H1 (cell line): ENCODE results near the gene ARHGEF25. TPM values are rescaled to one million over a fixed set of nuclear protein-coding genes. Genes with fewer than 3 reads are reported as not detected.

ENCODE experiments used
- CEBPB ChIP-seq: IDR thresholded peaks from 2 replicates; pipeline ENCODE4 v1.6.1; 2012; ENCODE audit warnings: low read depth, low read length
- CHD7 ChIP-seq: fragments of 300-600 bp; sonication (generic); IDR thresholded peaks from 2 replicates; pipeline ENCODE4 v1.7.1; 2012; ENCODE audit warnings: low read length, moderate library complexity, mild to moderate bottlenecking, inconsistent platforms; ENCODE audit not compliant: insufficient replicate concordance
- CREB1 ChIP-seq: IDR thresholded peaks from 2 replicates; pipeline ENCODE4 v1.6.1; 2012; ENCODE audit warnings: inconsistent platforms
- EP300 ChIP-seq, 2 experiments: IDR thresholded peaks; 1 replicate in 1 of 2; 2 replicates in 1 of 2; pipeline ENCODE4 v1.6.1; 2011 to 2012; ENCODE audit warnings: low read depth in 2 of 2, low read length in 2 of 2, mild to moderate bottlenecking in 2 of 2, borderline replicate concordance in 1 of 2, inconsistent platforms in 1 of 2, moderate library complexity in 1 of 2
- KDM5A ChIP-seq: fragments of 200-600 bp; IDR thresholded peaks from 2 replicates; pipeline ENCODE4 v1.7.1; 2012; ENCODE audit warnings: mild to moderate bottlenecking, low read length, inconsistent platforms, mixed read lengths
- NANOG ChIP-seq: IDR thresholded peaks from 2 replicates; pipeline ENCODE4 v1.6.1; 2011; ENCODE audit warnings: low read length, low read depth, mild to moderate bottlenecking, inconsistent platforms; ENCODE audit not compliant: insufficient read depth, poor library complexity, severe bottlenecking
- SIRT6 ChIP-seq: IDR thresholded peaks from one replicate; pipeline ENCODE4 v1.7.1; 2012; ENCODE audit warnings: low read length, inconsistent platforms
- SP4 ChIP-seq: IDR thresholded peaks from 2 replicates; pipeline ENCODE4 v1.6.1; 2012; ENCODE audit warnings: low read length, inconsistent platforms
- SRF ChIP-seq: IDR thresholded peaks from 2 replicates; pipeline ENCODE4 v1.6.1; 2011; ENCODE audit warnings: mild to moderate bottlenecking, low read depth, low read length, moderate library complexity
- TBP ChIP-seq: IDR thresholded peaks from 2 replicates; pipeline ENCODE4 v1.6.1; 2011; ENCODE audit warnings: low read depth, low read length, improper control_type of control experiment
- TCF12 ChIP-seq: IDR thresholded peaks from 2 replicates; pipeline ENCODE4 v1.6.1; 2011; ENCODE audit warnings: low read depth, mild to moderate bottlenecking, low read length
- polyA plus RNA-seq, 7 experiments: library from polyadenylated mRNA; depleted of rRNA in 3 of 7; stranded (reverse) in 5 of 7; unstranded in 2 of 7; fragments of >200 nt in 5 of 7; fragments of 200-250 nt in 2 of 7; gene quantifications; 1 replicate in 5 of 7; 2 replicates in 1 of 7; 4 replicates in 1 of 7; pipeline versions ENCODE4 v1.2.1 to v1.2.3, GENCODE V29; 2011 to 2013; ENCODE audit warnings: missing spikeins in 2 of 7, mixed read lengths in 2 of 7
- total RNA-seq: library from RNA; stranded (reverse); fragmentation: NEBNext Ultra II Directional; extraction: Animal tissue kit (Norgen Biotek cat#: 25700); gene quantifications from 2 replicates; pipeline ENCODE4 v1.2.1, GENCODE V29; 2021

Gene ARHGEF25
- total and polyA plus RNA-seq, 2 of the 8 experiments (the other 6 are each of a cell fraction or from before 2014, with no cell fraction given) = 5.9 to 8.8 TPM

DNA sequence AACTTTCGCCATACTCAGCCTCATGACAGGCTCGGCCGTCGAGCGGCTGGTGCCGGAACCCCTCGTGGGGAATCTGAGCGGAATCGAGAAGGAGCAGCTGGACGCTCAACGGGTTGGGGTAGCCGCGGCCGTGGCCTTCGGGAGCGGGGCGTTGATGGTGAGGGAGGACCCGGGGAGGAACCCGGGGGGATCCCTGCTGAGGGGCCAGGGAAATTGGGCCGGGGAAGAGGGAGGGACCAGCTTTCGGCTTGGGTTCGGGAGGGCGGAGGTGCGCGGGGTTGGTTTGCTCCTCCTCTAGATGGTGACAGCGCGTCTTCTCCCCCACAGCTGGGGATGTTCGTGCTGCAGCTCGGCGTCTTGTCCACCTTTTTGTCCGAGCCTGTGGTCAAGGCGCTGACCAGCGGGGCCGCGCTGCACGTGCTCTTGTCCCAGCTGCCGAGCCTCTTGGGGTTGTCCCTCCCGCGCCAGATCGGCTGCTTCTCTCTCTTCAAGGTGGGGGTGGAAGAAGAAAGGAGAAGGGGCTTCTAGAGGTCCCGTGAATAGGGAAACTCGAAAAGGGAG lies 9.8 kb downstream of the ARHGEF25 start (continued):
- no peak for TF ChIP-seq NANOG
- TF ChIP-seq SRF = no peak
- no peak for TF ChIP-seq TCF12
- TF ChIP-seq SIRT6 = no peak
- TF ChIP-seq CEBPB = no peak
- TF ChIP-seq CREB1 = no peak
- no peak for TF ChIP-seq EP300 (IDR thresholded peaks at IDR 0.05; ENCODE audit: borderline replicate concordance in 1 of 2, low read depth in 2 of 2, low read length in 2 of 2)
- TF ChIP-seq SP4 = no peak
- no peak for TF ChIP-seq KDM5A
- no peak for TF ChIP-seq CHD7
- TF ChIP-seq TBP = no peak
